Measurements from ENCODE around the gene COMP.

DNA sequence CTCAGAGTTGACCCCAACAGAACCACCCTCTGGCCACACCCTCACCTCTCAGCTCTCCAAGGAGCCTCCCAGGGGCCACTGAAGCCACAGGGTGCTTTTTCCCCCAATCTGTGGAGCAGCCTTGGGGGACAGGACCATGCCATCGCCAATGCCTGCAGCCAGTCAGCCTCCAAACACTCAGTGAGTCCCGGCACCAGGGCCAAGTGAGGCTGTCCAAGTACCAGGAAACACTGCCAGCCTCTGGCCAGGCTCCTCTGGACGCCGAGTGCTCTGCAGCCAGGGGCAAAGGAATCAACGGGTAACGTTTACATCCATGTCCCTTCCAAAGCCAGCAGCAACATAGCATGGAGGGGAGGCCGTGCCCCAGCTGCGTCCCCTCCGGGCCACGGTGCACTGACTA, 9.5 kb upstream of the COMP start:
- no peak for TF ChIP-seq OVOL2 (CRISPR knock-in tag; IDR thresholded peaks at IDR 0.05; ENCODE audit: borderline replicate concordance)
- TF ChIP-seq, protein P1, sequence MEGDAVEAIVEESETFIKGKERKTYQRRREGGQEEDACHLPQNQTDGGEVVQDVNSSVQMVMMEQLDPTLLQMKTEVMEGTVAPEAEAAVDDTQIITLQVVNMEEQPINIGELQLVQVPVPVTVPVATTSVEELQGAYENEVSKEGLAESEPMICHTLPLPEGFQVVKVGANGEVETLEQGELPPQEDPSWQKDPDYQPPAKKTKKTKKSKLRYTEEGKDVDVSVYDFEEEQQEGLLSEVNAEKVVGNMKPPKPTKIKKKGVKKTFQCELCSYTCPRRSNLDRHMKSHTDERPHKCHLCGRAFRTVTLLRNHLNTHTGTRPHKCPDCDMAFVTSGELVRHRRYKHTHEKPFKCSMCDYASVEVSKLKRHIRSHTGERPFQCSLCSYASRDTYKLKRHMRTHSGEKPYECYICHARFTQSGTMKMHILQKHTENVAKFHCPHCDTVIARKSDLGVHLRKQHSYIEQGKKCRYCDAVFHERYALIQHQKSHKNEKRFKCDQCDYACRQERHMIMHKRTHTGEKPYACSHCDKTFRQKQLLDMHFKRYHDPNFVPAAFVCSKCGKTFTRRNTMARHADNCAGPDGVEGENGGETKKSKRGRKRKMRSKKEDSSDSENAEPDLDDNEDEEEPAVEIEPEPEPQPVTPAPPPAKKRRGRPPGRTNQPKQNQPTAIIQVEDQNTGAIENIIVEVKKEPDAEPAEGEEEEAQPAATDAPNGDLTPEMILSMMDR (IDR thresholded peaks at IDR 0.05), result no peak
- TF ChIP-seq, protein P2, sequence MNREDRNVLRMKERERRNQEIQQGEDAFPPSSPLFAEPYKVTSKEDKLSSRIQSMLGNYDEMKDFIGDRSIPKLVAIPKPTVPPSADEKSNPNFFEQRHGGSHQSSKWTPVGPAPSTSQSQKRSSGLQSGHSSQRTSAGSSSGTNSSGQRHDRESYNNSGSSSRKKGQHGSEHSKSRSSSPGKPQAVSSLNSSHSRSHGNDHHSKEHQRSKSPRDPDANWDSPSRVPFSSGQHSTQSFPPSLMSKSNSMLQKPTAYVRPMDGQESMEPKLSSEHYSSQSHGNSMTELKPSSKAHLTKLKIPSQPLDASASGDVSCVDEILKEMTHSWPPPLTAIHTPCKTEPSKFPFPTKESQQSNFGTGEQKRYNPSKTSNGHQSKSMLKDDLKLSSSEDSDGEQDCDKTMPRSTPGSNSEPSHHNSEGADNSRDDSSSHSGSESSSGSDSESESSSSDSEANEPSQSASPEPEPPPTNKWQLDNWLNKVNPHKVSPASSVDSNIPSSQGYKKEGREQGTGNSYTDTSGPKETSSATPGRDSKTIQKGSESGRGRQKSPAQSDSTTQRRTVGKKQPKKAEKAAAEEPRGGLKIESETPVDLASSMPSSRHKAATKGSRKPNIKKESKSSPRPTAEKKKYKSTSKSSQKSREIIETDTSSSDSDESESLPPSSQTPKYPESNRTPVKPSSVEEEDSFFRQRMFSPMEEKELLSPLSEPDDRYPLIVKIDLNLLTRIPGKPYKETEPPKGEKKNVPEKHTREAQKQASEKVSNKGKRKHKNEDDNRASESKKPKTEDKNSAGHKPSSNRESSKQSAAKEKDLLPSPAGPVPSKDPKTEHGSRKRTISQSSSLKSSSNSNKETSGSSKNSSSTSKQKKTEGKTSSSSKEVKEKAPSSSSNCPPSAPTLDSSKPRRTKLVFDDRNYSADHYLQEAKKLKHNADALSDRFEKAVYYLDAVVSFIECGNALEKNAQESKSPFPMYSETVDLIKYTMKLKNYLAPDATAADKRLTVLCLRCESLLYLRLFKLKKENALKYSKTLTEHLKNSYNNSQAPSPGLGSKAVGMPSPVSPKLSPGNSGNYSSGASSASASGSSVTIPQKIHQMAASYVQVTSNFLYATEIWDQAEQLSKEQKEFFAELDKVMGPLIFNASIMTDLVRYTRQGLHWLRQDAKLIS (CRISPR knock-in tag; IDR thresholded peaks at IDR 0.05; ENCODE audit: borderline replicate concordance), result no peak
- TF ChIP-seq, protein P3, sequence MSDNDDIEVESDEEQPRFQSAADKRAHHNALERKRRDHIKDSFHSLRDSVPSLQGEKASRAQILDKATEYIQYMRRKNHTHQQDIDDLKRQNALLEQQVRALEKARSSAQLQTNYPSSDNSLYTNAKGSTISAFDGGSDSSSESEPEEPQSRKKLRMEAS (CRISPR knock-in tag; IDR thresholded peaks at IDR 0.05), result no peak
- TF ChIP-seq, protein P4, sequence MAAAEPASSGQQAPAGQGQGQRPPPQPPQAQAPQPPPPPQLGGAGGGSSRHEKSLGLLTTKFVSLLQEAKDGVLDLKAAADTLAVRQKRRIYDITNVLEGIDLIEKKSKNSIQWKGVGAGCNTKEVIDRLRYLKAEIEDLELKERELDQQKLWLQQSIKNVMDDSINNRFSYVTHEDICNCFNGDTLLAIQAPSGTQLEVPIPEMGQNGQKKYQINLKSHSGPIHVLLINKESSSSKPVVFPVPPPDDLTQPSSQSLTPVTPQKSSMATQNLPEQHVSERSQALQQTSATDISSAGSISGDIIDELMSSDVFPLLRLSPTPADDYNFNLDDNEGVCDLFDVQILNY (CRISPR knock-in tag; IDR thresholded peaks at IDR 0.05), result no peak
- TF ChIP-seq, protein P5, sequence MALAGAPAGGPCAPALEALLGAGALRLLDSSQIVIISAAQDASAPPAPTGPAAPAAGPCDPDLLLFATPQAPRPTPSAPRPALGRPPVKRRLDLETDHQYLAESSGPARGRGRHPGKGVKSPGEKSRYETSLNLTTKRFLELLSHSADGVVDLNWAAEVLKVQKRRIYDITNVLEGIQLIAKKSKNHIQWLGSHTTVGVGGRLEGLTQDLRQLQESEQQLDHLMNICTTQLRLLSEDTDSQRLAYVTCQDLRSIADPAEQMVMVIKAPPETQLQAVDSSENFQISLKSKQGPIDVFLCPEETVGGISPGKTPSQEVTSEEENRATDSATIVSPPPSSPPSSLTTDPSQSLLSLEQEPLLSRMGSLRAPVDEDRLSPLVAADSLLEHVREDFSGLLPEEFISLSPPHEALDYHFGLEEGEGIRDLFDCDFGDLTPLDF (CRISPR knock-in tag; IDR thresholded peaks at IDR 0.05), result no peak
- TF ChIP-seq, protein P6, sequence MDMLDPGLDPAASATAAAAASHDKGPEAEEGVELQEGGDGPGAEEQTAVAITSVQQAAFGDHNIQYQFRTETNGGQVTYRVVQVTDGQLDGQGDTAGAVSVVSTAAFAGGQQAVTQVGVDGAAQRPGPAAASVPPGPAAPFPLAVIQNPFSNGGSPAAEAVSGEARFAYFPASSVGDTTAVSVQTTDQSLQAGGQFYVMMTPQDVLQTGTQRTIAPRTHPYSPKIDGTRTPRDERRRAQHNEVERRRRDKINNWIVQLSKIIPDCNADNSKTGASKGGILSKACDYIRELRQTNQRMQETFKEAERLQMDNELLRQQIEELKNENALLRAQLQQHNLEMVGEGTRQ (CRISPR knock-in tag; IDR thresholded peaks at IDR 0.05), result no peak

Measured in WTC11 (cell line).